Measurements from ENCODE around the gene SNX4. TPM values are rescaled to one million over a fixed set of nuclear protein-coding genes. Genes with fewer than 3 reads are reported as not detected.

Gene SNX4
- total RNA-seq, 5 donors from 2014 or later (not counting 1 experiment from before 2014, with no cell fraction given): 17.6 to 23.5 (median 19.4) TPM

DNA sequence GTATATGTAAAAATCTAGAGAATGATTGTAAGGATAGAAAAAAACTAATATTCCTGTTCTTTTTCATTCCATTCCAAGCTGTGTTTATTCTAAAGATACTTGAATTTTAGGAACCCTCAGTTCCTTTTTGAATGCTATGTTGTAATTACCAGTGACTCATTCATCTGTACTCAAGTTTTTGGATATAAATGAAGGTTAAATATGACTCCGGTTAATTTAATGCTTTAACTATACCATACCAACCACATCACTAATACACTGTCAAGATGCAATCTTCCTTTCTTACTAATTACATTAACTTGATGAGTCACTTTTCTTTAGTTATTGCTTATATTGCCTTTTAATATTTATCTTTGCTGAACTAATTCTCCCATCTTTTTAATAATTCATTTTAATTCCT lies 76.1 kb downstream of the SNX4 start:
- Histone ChIP-seq H3K4me3 (ENCODE audit: control insufficient read depth in 1 of 2, extremely low read depth in 1 of 2, low read length in 1 of 2) (no peak overlapping the region), H3K36me3 (ENCODE audit: control insufficient read depth in 2 of 2, extremely low read depth in 1 of 2, insufficient read depth in 1 of 2, low read length in 1 of 2) (peaks cover 0 to 24% of the 10 kb centered on the region in 2 donors), H3K27ac (ENCODE audit: low read length) (no peak overlapping the region), H3K27me3 (replicated peaks in 1 of 2; ENCODE audit: control insufficient read depth in 2 of 2, extremely low read depth in 1 of 2, insufficient read depth in 2 of 2, low read length in 1 of 2) (no peaks in the 10 kb centered on the region), H3K4me1 (ENCODE audit: control insufficient read depth in 1 of 2, extremely low read depth in 1 of 2, insufficient read depth in 2 of 2, low read length in 2 of 2) (no peaks in the 10 kb centered on the region), H3K9me3 (no peaks in the 10 kb centered on the region)
- H3K4me1 Mint-ChIP-seq: no peaks in the 10 kb centered on the region
- H3K27me3 Mint-ChIP-seq: no peaks in the 10 kb centered on the region
- no peak overlapping the region for H3K27ac Mint-ChIP-seq
- POLR2A ChIA-PET: no interaction called here
- ATAC-seq (replicated peaks in 1 of 4) (no peak), DNase-seq (no peak)
- no peak overlapping the region for H3K4me3 Mint-ChIP-seq
- CTCF ChIA-PET: interaction anchor here (0.9 to 1.1 kb wide), 2 partner anchors 141 to 449 kb away, joined by 4 read pairs; no protein-coding TSS in a partner anchor
- WGBS (ENCODE audit: insufficient coverage): no CpG with 5 or more reads among the region's 1 CpG
- peaks cover 25% of the 10 kb centered on the region for H3K36me3 Mint-ChIP-seq
- peaks cover 0 to 4% (median 0%) of the 10 kb centered on the region in 3 donors for H3K9me3 Mint-ChIP-seq

- no peak for ATAC-seq (replicated peaks in 1 of 4)
- peaks cover 0 to 4% (median 0%) of the 10 kb centered on the region in 3 donors for H3K9me3 Mint-ChIP-seq
- H3K36me3 ChIP-seq (ENCODE audit: control insufficient read depth in 2 of 2, extremely low read depth in 1 of 2, insufficient read depth in 1 of 2, low read length in 1 of 2): peaks cover 0 to 11% of the 10 kb centered on the region in 2 donors
- H3K27ac Mint-ChIP-seq: no peak overlapping the region
- H3K4me1 ChIP-seq (ENCODE audit: control insufficient read depth in 1 of 2, extremely low read depth in 1 of 2, insufficient read depth in 2 of 2, low read length in 2 of 2): no peaks in the 10 kb centered on the region
- no peak for DNase-seq
- CTCF ChIA-PET: interaction anchor here (0.6 to 0.7 kb wide), 3 partner anchors 30 to 477 kb away, joined by 3 to 11 read pairs (median 3); no protein-coding TSS in a partner anchor
- no peak overlapping the region for H3K4me3 ChIP-seq (ENCODE audit: control insufficient read depth in 1 of 2, extremely low read depth in 1 of 2, low read length in 1 of 2)
- no peak overlapping the region for H3K27ac ChIP-seq (ENCODE audit: low read length)
- no peaks in the 10 kb centered on the region for H3K9me3 ChIP-seq
- H3K27me3 Mint-ChIP-seq: no peaks in the 10 kb centered on the region
- peaks cover 22% of the 10 kb centered on the region for H3K36me3 Mint-ChIP-seq
- no peaks in the 10 kb centered on the region for H3K27me3 ChIP-seq (replicated peaks in 1 of 2; ENCODE audit: control insufficient read depth in 2 of 2, extremely low read depth in 1 of 2, insufficient read depth in 2 of 2, low read length in 1 of 2)
- peaks cover 0 to 2% (median 0%) of the 10 kb centered on the region in 3 donors for H3K4me1 Mint-ChIP-seq
- H3K4me3 Mint-ChIP-seq: no peak overlapping the region
- POLR2A ChIA-PET: interaction anchor here in 1 of 2 donors (0.6 kb wide), 1 partner anchor 208 kb away, joined by 5 read pairs; no protein-coding TSS in a partner anchor
- no CpG with 5 or more reads among the region's 1 CpG for WGBS (ENCODE audit: insufficient coverage)
Observed at GRCh38 chr3:125442506-125442905, 77.5 kb downstream of the SNX4 start.

DNA sequence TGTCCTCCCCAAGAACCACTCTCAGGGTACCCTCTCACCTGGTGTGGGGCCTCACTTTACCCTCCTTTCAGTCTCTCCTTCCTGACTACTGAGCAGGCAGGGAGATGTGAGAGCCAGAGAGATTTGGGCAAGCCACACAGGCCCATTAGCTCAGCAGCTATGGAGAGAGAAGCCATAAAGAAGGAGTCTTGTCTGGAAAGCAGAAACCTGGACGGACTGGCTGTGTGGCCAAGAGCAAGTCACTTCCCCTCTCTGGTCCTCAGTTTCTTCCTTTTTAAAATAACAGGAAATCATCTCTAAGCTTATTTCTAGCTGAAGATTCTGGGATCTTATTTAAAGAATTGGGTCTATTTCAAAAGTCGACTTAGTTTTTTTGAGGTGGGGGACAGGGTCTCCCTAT lies 79.0 kb downstream of the SNX4 start:
- Histone ChIP-seq H3K36me3 (ENCODE audit: control insufficient read depth in 2 of 2, extremely low read depth in 1 of 2, insufficient read depth in 1 of 2, low read length in 1 of 2) (no peaks in the 10 kb centered on the region), H3K27ac (ENCODE audit: low read length) (no peak overlapping the region), H3K4me1 (ENCODE audit: control insufficient read depth in 1 of 2, extremely low read depth in 1 of 2, insufficient read depth in 2 of 2, low read length in 2 of 2) (no peaks in the 10 kb centered on the region), H3K27me3 (replicated peaks in 1 of 2; ENCODE audit: control insufficient read depth in 2 of 2, extremely low read depth in 1 of 2, insufficient read depth in 2 of 2, low read length in 1 of 2) (no peaks in the 10 kb centered on the region), H3K9me3 (no peaks in the 10 kb centered on the region), H3K4me3 (ENCODE audit: control insufficient read depth in 1 of 2, extremely low read depth in 1 of 2, low read length in 1 of 2) (no peak overlapping the region)
- CTCF ChIA-PET: interaction anchor here (0.6 to 1.0 kb wide), 3 partner anchors 423 to 446 kb away, joined by 3 to 7 read pairs (median 4); no protein-coding TSS in a partner anchor
- 100% methylated on average over 1 of the region's 2 CpGs for WGBS (ENCODE audit: insufficient coverage)
- Mint-ChIP-seq H3K4me1 (peaks cover 0 to 2% (median 0%) of the 10 kb centered on the region in 3 donors), H3K4me3 (no peak overlapping the region), H3K36me3 (peaks cover 12% of the 10 kb centered on the region), H3K27me3 (no peaks in the 10 kb centered on the region), H3K9me3 (no peaks in the 10 kb centered on the region), H3K27ac (no peak overlapping the region)
- DNase-seq (no peak), ATAC-seq (replicated peaks in 1 of 4) (no peak)
- POLR2A ChIA-PET: no interaction called here

GRCh38 chr3:125440559-125440955 lies 79.4 kb downstream of the SNX4 start:
- H3K27ac ChIP-seq (ENCODE audit: low read length): no peak overlapping the region
- H3K36me3 Mint-ChIP-seq: peaks cover 10% of the 10 kb centered on the region
- CTCF ChIA-PET: interaction anchor here (0.6 to 1.0 kb wide), 4 partner anchors 265 to 446 kb away, joined by 3 to 5 read pairs (median 4); no protein-coding TSS in a partner anchor
- POLR2A ChIA-PET: interaction anchor here in 1 of 2 donors (0.5 kb wide), 1 partner anchor 94 kb away, joined by 5 read pairs; no protein-coding TSS in a partner anchor
- ATAC-seq (replicated peaks in 1 of 4): peak in 1 of 4 experiments; percentile 37
- WGBS (ENCODE audit: insufficient coverage): 78% methylated on average over 2 of the region's 3 CpGs
- H3K27me3 ChIP-seq (replicated peaks in 1 of 2; ENCODE audit: control insufficient read depth in 2 of 2, extremely low read depth in 1 of 2, insufficient read depth in 2 of 2, low read length in 1 of 2): no peaks in the 10 kb centered on the region
- H3K4me3 Mint-ChIP-seq: no peak overlapping the region
- H3K9me3 Mint-ChIP-seq: no peaks in the 10 kb centered on the region
- no peak overlapping the region for H3K27ac Mint-ChIP-seq
- H3K9me3 ChIP-seq: no peaks in the 10 kb centered on the region
- DNase-seq: no peak
- no peak overlapping the region for H3K4me3 ChIP-seq (ENCODE audit: control insufficient read depth in 1 of 2, extremely low read depth in 1 of 2, low read length in 1 of 2)
- H3K27me3 Mint-ChIP-seq: no peaks in the 10 kb centered on the region
- H3K36me3 ChIP-seq (ENCODE audit: control insufficient read depth in 2 of 2, extremely low read depth in 1 of 2, insufficient read depth in 1 of 2, low read length in 1 of 2): no peaks in the 10 kb centered on the region
- H3K4me1 Mint-ChIP-seq: peaks cover 0 to 2% (median 0%) of the 10 kb centered on the region in 3 donors
- H3K4me1 ChIP-seq (ENCODE audit: control insufficient read depth in 1 of 2, extremely low read depth in 1 of 2, insufficient read depth in 2 of 2, low read length in 2 of 2): no peaks in the 10 kb centered on the region

DNA sequence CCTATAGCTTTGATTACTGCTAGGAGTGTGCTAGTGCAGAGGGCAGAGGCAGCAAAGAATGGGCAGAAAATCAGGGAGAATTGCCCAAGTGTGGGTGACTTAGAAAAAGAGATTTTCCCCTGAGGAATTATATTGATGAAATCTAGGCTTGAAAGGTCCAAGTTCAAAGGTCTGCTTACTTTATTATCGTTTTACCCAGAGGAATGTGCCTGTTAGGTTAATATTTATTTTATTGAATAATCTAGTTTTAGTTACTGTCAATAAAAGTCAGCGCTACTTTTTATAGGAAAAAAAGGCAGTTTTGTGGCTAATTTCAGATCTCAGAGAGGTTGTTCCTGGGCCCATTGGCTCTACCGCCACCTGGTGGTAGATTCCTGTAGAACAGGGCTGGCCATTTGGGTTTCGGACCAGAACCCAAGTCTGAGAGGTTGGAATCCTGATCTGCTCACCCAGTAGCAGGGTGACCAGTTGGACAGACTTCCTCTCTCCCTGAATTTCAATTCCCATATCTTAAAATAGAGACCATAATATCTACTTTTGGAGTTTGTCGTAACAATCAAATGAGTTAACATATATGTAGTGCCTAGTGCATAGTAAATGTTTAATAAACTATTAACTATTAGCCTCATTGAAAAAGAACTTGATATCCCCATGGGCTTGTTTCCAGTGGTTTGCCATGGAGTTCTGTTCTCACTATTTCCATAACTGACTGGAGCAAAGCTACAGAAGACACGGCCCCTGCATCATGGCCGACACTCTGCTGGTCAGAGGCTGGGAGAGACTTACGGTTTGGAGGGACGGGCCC lies 82.2 kb downstream of the SNX4 start:
- ChIA-PET POLR2A (no interaction called here), CTCF (interaction anchor here (0.5 to 1.6 kb wide), 12 partner anchors 15 to 677 kb away, joined by 3 to 11 read pairs (median 4); no protein-coding TSS in a partner anchor)
- Histone ChIP-seq H3K27ac (ENCODE audit: low read length) (no peak overlapping the region), H3K27me3 (replicated peaks in 1 of 2; ENCODE audit: control insufficient read depth in 2 of 2, extremely low read depth in 1 of 2, insufficient read depth in 2 of 2, low read length in 1 of 2) (no peaks in the 10 kb centered on the region), H3K36me3 (ENCODE audit: control insufficient read depth in 2 of 2, extremely low read depth in 1 of 2, insufficient read depth in 1 of 2, low read length in 1 of 2) (no peaks in the 10 kb centered on the region), H3K4me1 (ENCODE audit: control insufficient read depth in 1 of 2, extremely low read depth in 1 of 2, insufficient read depth in 2 of 2, low read length in 2 of 2) (no peaks in the 10 kb centered on the region), H3K9me3 (no peaks in the 10 kb centered on the region), H3K4me3 (ENCODE audit: control insufficient read depth in 1 of 2, extremely low read depth in 1 of 2, low read length in 1 of 2) (no peak overlapping the region)
- Mint-ChIP-seq H3K27ac (no peak overlapping the region), H3K27me3 (no peaks in the 10 kb centered on the region), H3K4me3 (no peak overlapping the region), H3K36me3 (peaks cover 6% of the 10 kb centered on the region), H3K4me1 (peaks cover 0 to 2% (median 0%) of the 10 kb centered on the region in 3 donors), H3K9me3 (no peaks in the 10 kb centered on the region)
- ATAC-seq (replicated peaks in 1 of 4) (peak in 1 of 4 experiments; percentile 42), DNase-seq (peak; percentile 5 to 78 (median 51))
- 50% methylated on average over 2 of the region's 9 CpGs for WGBS (ENCODE audit: insufficient coverage)

DNA sequence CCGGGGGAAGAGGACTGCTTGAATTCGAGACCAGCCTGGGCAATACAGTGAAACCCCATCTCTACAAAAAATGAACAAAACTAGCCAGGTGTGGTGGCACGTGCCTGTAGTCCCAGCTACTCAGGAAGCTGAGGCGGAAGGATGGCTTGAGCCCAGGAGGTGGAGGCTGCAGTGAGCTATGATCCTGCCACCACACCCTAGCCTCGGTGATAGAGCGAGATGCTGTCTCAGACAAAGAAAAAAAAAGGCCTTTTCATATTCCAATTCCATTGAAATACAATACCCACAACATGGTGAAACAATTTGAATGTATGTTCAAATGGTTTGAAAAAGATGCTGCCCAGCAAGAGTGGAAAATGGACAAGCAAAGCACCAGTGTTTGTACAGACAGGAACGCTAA lies 83.1 kb downstream of the SNX4 start:
- ATAC-seq (replicated peaks in 1 of 4): no peak
- ChIA-PET POLR2A (no interaction called here), CTCF (interaction anchor here (1.0 to 1.5 kb wide), 5 partner anchors 441 to 676 kb away, joined by 3 to 6 read pairs (median 3); no protein-coding TSS in a partner anchor)
- Mint-ChIP-seq H3K27me3 (no peaks in the 10 kb centered on the region), H3K4me1 (peaks cover 0 to 2% (median 0%) of the 10 kb centered on the region in 3 donors), H3K4me3 (no peak overlapping the region), H3K9me3 (no peaks in the 10 kb centered on the region), H3K36me3 (no peaks in the 10 kb centered on the region), H3K27ac (no peak overlapping the region)
- no peaks in the 10 kb centered on the region for H3K4me1 ChIP-seq (ENCODE audit: control insufficient read depth in 1 of 2, extremely low read depth in 1 of 2, insufficient read depth in 2 of 2, low read length in 2 of 2)
- no peaks in the 10 kb centered on the region for H3K36me3 ChIP-seq (ENCODE audit: control insufficient read depth in 2 of 2, extremely low read depth in 1 of 2, insufficient read depth in 1 of 2, low read length in 1 of 2)
- no peaks in the 10 kb centered on the region for H3K9me3 ChIP-seq
- no peak overlapping the region for H3K27ac ChIP-seq (ENCODE audit: low read length)
- 83% methylated on average over 2 of the region's 7 CpGs for WGBS (ENCODE audit: insufficient coverage)
- H3K4me3 ChIP-seq (ENCODE audit: control insufficient read depth in 1 of 2, extremely low read depth in 1 of 2, low read length in 1 of 2): no peak overlapping the region
- DNase-seq: no peak
- no peaks in the 10 kb centered on the region for H3K27me3 ChIP-seq (replicated peaks in 1 of 2; ENCODE audit: control insufficient read depth in 2 of 2, extremely low read depth in 1 of 2, insufficient read depth in 2 of 2, low read length in 1 of 2)

Measured in T-cell (primary cell).